NCI-H2171 treated with DMSO at 0.1 percent for 48 hours (cell line): ENCODE data around the gene SH3BP4.
"Not testable (repeated sequence)": the region's sequence is repeated elsewhere in the genome, so short reads cannot be mapped to it uniquely, and the experiment has no call there.

Experiments
- DNase-seq: peaks from one replicate; lab custom pipeline; 2025; lab: John Stamatoyannopoulos, UW

Gene SH3BP4

DNA sequence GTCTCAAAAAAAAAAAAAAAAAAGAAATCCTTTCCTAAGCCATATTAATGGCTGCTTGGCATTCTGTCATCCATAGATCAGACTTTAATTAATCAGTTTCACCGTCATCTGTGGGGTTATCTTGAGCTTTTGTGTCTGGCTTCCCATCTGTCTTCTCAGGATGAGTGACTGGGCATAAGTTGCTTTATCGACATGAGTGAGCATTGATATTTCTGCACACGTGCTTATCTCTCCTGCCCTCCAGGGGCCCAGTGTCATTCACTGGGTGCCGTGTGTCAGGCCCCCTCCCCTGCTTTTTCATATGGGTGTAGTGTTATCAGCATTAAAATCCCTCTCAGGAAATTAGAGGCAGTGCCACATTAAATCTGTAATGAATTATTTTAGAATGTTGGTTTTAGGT, 65.6 kb downstream of the SH3BP4 start:
- peak; percentile 87 for DNase-seq

DNA sequence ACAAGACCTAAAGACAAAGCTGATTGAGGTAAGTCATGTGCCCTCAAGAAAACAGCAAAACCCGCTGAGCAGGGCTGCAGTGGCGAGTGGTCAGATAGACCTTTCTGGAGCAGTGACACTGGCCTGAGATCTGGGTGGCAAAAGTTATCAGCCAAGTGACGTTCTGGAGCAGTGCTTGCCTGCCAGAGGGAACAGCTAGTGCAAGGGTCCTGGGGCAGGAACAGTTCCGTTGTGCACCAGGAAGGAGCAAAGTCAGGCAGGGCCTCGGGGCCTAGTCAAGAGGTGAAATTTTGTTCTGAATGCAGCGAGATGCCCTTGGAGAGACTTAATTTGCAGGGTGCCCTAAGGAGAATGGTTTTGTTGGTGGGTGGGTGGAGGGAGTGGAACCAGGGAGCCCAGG, 67.0 kb downstream of the SH3BP4 start:
- no peak for DNase-seq

DNA sequence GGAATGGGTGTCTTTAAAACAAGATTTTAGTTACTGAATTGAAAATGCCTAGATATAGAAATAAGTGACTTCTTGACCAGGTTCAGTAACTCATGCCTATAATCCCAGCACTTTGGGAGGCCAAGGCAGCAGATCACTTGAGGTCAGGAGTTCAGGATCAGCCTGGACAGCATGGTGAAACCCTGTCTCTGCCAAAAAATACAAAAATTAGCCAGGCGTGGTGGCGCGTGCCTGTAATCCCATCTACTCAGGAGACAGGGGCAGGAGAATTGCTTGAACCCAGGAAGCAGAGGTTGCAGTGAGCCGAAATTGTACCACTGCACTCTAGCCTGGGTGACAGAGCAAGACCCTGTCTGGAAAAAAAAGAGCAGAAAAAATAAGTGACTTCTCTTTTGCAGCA, 68.3 kb downstream of the SH3BP4 start:
- not testable (repeated sequence) for DNase-seq

DNA sequence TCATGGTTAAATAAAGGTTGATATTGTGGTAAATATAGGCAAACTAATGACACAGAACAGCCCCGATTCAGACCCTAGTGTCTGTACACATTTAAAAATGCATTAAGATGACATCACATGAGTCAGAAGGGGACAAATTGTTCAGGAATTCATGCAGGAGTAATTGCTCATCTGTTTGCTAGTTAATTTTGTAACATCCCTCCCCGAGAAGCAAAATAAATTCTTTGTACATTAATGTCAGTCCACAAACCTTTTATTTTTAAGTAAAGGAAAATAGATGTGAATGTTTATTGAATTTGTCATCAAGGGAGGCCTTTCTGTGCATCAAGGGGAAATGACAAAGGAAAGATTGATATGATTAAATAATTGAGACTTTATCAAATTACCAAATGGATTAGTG, 69.9 kb downstream of the SH3BP4 start:
- DNase-seq: no peak

DNA sequence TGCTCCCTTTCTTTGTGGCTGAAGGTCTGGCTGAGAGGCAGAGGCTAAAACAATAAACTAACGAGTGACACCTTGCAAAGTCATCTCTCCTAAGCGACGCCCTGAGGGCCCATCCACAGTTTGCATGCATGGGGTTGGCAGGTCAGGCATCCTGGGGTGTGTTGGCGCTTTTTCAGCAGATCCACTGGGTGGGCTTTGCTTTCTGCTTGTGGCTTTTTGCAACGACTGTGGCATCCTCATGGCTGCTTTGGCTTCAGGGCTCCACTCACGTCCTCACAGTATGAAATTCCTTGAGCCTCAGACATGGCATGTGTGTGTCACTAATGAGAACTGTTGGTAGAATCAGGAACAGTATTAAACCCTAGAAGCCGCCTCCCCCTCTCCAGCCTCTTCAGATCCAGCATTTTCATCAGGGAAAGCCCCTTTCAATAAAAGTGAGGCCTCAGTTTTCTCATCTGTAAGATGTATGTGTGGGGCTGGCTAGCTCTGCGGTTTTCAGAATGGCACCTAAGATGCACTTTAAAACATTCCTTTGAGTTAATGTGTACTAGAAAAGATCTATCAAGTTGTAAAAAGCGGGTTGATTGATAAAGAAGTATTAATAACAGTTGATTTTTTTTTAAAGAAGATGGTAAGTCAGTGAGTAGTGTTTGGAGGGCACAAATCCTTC, 72.5 kb downstream of the SH3BP4 start:
- no peak for DNase-seq

DNA sequence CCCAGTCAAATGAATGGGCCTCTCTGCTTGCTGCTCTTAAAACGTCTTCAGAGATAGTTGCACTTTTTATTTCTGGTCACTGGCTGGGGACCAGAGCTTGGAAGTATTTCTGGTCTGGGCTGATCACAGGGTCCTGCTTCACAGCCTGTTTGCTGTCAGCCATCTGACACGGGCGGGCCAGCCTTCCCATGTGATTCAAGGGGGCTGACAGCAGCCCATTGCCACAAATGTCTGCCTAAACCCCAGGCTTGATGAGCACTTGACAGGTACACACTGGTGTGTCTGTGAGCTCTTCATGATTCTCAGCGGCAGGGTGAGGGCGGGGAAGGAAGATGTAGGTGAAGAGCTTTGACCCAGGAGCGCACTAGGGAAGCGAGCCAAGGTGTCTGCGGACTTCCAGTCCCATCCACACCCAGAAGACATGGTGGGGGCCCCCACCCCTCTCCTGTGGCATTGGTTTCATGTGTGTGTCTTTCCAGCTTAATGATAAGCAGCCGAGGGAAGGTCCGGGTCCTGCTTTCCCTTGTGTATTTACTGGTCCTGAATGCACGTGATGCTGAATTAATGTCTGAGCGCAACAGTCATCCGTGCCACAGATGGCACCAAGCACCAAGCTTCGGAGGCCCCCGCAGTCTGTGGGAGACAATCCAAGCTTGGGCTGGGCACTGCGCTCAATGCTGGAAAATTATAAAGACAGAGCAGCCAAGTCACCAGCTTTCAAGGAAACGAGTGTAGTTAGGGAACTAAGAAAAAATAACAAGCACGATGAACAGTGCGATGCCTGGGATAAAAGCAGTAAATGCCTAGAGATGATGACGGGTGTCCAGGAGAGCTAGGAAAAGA, 73.3 kb downstream of the SH3BP4 start:
- peak; percentile 72 for DNase-seq

DNA sequence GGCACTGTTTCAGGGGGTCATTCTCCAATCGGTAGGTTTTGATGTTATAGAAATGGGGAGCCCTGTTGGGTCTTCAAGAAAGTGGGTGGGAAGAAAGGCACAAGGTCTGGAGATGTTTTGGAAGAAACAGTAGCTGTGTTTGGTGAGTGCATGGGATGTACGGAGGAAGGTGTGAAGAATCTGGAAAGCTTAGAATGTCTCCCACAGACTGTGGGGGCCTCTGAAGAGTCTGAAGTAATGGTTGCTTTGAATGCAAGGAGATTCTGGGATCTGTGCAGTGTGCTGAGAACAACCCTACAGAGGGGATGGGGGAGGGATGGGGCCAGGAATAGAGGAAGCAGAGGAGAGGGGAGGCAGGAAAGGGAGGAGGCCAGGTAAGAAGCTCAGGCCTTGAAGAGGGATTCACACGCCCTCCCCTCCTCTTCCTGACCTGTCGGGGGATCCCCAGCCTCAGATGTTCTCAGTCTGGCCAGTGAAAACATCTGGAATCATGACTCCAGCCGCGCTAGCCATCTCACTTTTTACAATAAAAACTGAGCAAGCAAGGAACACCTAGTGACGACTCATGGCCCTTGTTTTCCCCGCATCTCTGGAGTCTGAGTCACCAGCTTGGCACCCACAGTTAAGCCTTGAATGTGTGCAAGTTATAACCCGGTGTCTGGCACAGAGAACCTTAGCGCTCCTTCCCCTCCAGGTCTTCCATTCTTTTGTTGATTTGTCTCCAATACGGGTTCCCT, 74.2 kb downstream of the SH3BP4 start:
- DNase-seq: no peak

DNA sequence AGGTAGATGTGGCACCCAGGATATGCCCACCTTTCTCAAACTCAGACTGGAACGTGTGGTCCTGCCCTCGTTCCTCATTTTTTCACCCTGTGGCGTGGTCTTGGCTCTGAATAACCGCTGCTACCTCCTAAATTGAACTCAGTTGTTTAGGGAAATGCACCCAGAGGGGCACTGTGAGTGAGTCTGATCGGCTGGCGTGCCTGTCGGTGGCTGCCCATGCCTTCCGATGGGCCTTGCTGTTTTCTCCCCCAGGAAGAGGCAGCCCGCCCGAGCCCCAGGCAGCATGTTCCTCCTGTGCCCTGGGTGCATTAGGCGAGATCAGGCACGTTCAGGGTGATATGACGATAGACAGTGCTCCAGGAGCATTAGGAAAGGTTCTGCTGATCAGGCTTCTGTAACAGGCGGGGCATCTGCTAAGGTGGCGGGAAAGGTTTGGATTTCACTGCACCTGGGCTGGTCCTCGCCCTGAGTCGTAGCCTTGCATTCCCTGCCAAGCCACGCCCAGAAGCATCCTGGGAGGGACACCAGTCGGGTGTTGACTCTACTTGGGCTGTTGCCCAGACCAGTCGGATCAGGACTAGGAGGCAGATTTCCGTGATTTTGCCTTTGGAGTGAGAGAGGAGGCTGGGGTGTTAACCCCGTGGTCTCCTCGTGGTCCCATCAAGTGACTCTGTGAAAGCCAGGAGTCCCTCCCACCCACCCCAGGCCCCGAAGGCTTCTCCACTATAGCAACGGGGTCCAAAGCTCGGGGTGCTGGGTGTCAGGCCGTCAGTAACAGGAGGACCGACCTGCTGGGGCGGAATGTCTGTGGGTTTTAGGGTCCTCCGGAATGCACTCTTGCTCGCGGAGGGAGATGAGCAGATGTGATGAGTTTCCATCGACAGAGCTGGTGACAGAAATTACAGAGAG, 75.1 kb downstream of the SH3BP4 start:
- DNase-seq: peak; percentile 96

DNA sequence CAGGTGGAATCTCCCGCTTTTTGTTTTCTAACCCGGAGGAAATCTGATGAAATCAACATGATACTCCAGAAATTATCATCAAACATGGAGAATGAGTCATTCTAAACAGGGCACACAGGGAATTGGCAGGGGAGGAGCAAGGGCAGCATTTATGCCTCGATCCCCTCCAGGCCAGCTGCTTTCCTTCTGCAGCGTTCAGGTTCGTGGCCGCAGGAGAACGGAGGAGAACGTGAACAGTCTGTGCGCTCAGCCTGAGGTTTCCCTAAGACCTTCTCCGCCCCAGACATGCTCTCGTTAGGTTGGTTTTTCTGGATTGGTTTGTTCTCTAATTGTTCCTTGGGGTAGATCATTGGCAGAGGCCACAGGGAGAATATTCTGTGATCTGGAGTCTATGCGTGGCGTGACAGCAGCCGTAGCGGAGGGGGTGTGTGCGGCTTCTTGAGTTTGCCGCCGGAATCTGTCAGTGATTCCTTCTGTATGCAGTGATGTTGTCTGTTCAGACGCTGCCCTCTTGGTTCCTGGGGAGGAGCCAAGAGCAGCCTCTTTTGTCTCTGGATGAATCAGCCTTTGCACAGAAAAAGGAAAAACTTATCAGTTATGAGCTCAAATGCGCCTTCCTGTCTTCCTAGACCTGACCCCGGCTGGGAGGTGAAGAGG, 75.9 kb downstream of the SH3BP4 start:
- DNase-seq: peak; percentile 69

DNA sequence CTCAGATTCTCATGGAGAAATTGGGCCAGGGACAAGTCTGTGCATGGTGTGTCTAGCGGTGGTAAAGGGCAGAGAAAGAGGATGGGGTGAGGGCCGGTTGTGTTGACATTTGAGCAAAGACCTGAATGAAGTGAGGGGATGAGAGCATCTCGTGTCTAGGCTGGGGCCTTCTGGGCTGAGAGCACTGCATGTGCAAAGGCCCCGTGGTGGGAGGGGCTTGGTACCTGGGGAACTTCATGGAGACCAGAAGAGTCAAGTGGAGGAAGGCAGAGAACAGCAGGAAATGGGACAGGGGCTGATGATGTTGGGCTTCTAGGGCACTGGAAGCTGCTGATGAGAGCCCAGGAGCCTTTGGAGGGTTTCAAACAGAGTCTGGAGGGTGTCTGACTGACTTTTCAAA, 76.8 kb downstream of the SH3BP4 start:
- DNase-seq: no peak

DNA sequence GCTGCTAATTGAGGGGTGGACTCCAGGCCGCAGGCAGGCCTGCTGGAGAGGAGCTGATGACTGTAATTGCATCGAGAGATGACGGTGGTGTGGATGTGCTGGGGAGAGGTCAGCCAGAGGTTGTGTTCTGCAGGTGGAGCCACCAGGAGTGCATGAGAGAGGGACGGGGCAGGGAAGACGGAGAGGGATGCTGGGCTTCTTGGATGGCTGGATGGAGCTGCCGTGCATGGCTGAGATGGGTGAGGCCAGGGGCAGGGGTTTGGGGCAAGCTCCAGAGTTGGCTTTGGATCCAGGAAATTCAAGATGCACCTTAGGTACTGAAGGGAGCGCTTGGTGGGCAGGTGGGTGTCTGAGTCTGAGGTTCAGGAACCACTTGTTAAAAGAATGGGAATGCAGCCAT, 77.2 kb downstream of the SH3BP4 start:
- DNase-seq: no peak

DNA sequence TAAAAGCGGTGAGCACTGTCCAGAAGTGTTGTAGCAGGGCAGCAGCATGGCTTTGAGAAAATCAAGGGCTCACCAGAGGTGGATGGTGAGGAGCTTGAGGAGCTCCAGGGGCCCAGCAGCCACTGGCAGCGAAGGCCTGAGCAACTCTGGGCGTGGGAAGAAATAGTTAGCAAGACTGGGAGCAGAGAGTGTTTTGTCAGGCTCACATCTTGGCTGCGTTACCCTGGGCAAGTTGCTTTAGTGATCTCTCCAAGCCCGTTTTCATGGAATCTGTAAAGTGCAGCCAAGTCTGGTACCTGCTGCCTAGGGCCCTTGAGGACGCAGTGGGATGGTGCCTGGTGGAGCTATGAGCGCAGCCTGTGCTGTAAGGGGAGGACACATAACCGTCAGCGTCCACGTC, 78.3 kb downstream of the SH3BP4 start:
- no peak for DNase-seq

DNA sequence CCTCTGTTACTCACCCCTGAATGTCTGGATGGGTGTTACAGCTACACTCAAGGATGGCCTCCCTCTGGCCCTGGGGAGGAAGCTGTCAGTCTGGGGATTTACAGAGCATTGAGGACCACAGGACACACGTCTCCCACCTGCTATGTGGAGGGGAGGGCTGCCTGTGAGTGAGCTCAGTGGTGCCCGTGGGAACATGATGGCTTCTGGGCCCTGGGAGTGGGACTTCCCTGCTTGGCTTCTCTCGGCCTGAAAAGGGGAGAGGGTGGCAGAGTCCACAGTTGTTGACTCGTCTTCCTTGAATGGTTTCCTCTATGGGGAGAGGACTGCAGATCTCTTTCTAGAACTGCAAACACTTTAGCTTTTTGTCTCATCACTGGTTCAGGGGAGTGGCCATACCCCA, 79.1 kb downstream of the SH3BP4 start:
- DNase-seq: no peak

DNA sequence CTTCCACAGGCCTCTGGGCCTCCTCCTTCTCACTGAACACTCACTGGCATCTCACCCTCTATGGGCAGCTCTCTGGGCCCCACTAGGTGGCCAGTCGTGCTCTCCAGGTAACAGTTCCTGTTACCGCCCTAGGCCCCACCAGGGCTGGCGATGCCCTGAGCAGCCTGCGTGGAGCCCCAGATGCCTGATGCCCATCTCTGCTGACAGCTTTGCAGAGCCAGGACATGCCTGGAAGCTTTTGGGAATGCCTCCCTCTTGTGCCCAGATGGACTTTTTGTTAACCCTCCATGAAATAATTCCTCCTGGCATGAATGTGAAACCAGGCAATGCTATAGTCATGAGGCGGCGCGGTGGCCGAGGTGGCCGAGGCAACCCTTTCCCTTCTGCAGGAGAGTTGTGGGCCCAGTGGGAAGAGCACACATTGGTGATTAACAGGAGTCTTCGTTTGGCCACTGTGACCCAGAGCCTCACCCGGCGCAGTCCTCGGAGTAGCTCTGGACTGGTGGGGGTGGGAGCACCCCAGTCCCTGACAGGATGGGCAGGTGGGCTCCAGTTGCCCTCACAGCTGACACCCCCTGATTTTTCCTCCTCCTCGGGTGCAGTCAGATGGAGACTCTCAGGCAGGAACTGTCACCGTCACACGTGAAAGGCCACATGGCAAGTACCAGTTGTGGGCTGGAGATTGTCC, 80.0 kb downstream of the SH3BP4 start:
- DNase-seq: no peak

DNA sequence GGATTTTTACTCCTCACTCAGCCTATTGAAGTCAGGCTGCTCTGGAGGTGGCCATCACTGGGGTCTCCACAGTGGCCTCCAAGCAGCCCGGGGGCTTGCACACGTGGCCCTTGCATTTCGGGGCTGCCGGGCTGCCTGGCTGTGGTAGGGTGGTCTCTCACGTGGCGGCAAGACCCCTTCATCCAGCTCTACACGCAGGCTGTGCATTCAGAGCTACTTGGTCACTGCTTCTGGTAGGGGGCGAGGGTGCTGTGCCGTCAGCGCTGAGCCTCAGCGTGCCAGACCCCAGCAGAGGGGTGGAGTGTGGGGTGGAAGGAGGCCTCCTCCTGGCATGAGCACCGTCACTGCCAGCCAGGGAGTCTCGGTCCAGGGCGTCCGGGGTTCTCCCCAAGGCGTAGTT, 80.6 kb downstream of the SH3BP4 start:
- DNase-seq: no peak

DNA sequence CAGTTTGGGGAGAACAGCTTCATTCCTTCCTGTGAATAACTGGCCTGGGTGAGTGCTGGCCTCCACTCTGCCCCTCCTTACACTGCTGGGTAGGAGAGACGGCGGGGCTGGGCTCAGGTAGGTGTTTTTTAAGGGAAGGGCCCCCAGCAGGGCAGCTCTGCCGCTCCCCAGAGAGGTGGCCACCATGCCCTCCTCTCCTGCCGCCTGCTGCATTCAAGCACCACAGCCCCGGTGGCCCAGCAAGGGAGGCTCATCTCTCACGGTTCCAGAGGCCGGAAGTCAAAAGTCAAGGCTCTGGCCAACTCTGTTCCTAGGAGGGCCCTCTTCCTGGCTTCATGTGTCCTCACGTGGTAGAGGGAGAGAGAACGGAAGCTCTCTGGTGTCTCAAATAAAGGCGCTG, 81.1 kb downstream of the SH3BP4 start:
- no peak for DNase-seq

DNA sequence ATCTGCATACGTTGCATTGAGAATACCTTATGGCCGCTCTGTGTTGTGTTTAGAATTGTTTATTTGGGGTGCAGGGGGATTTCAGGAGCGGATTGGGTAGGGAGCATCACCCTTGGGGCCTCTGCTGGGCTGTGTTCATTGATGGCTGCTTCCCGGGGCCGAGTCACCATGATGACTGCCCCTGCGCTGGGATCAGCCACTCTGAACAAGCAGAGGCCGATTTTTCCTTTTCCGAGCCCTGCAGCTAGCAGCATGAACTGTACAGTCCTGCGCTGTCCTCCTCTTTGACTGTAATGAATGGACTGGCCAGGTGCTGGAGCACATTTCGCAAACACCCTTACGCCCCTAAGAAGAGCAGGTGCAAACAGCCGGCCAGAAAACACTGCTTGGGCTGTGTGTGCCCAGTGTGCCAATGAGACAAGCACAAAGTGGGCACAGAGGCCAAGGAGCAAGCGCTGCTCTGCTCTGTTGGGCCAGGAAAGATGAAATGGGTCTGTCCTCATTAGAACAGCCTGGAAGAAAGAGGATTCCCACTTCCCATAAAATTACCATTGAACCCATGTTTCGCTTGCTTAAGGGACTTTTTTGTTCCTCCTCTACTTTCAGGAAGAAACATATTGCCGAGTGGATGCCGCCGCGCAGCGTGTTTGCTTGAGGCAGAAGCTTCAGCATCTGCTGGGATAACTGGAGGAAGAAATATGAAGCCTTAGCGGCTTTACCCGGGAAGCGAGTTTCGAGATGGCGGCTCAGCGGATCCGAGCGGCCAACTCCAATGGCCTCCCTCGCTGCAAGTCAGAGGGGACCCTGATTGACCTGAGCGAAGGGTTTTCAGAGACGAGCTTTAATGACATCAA, 82.7 kb downstream of the SH3BP4 start:
- DNase-seq: no peak

DNA sequence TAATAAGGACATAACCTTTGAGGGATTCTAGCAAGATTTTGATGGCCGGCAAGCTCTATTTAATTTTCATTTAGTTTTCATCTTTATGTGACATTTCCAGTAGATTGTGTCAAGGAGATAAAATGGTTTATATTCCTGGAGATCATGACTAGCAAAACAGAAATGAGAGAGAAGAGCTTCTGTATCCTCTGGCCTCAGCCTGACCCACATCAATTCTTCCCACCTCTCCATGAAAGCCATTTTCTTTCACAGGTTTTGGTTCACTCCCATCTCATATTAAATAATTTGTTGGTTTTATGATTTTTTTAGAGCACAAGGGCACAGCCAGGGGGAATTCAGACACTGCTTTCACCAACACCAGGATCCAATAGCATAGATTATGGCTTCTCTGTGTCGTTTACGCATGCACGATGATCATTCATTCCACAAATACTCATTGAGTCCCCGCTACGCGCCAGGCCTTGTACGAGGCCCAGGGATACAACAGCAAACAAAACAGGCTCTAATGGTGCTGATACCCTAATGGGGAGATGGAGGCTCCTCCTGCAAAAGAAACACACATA, 85.9 kb downstream of the SH3BP4 start:
- no peak for DNase-seq

DNA sequence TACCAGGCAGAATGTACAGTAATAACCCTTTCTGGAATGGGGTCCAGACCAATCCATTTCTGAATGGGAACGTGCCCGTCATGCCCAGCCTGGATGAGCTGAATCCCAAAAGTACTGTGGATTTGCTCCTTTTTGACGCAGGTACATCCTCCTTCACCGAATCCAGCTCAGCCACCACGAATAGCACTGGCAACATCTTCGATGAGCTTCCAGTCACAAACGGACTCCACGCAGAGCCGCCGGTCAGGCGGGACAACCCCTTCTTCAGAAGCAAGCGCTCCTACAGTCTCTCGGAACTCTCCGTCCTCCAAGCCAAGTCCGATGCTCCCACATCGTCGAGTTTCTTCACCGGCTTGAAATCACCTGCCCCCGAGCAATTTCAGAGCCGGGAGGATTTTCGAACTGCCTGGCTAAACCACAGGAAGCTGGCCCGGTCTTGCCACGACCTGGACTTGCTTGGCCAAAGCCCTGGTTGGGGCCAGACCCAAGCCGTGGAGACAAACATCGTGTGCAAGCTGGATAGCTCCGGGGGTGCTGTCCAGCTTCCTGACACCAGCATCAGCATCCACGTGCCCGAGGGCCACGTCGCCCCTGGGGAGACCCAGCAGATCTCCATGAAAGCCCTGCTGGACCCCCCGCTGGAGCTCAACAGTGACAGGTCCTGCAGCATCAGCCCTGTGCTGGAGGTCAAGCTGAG, 89.6 kb downstream of the SH3BP4 start:
- no peak for DNase-seq
